Stimulated activated CD8-positive, alpha-beta memory T cell treated with anti-CD3 and anti-CD28 coated beads, Interleukin-2, amount 100 ng/mL, for 1 hour (primary cell): Measurements from ENCODE around the gene RSRC1.
"Not testable (repeated sequence)": the region's sequence is repeated elsewhere in the genome, so short reads cannot be mapped to it uniquely, and the experiment has no call there.

Experiments
- DNase-seq, 2 donors: peaks; one replicate each; pipeline ENCODE4 v3.0.0-alpha.2; 2020; ENCODE audit warnings: low read depth in 2 of 2

Gene RSRC1

GRCh38 chr3:158221426-158221825 is 111.5 kb downstream of the RSRC1 start:
- no peak for DNase-seq

- DNase-seq, result no peak
Observed at GRCh38 chr3:158226429-158226828, 116.5 kb downstream of the RSRC1 start.

GRCh38 chr3:158228942-158229341 is 119.1 kb downstream of the RSRC1 start:
- DNase-seq, result not testable (repeated sequence)

- DNase-seq, result no peak
Observed at GRCh38 chr3:158233791-158234190, 123.9 kb downstream of the RSRC1 start.

- DNase-seq, result no peak
Observed at GRCh38 chr3:158244274-158244673, 134.4 kb downstream of the RSRC1 start.

- no peak for DNase-seq
Observed at GRCh38 chr3:158247288-158247687, 137.4 kb downstream of the RSRC1 start.

- DNase-seq, result no peak
Observed at GRCh38 chr3:158248261-158248660, 138.4 kb downstream of the RSRC1 start.

- DNase-seq, result no peak
Observed at GRCh38 chr3:158249183-158249582, 139.3 kb downstream of the RSRC1 start.

- DNase-seq, result no peak
Observed at GRCh38 chr3:158258619-158259018, 148.7 kb downstream of the RSRC1 start.

GRCh38 chr3:158260392-158260791 is 150.5 kb downstream of the RSRC1 start:
- no peak for DNase-seq

GRCh38 chr3:158261371-158261991 is 151.6 kb downstream of the RSRC1 start:
- DNase-seq, result no peak

- DNase-seq, result no peak
Observed at GRCh38 chr3:158264894-158265293, 155.0 kb downstream of the RSRC1 start.

GRCh38 chr3:158267015-158267414 is 157.1 kb downstream of the RSRC1 start:
- DNase-seq, result no peak

- DNase-seq, result no peak
Observed at GRCh38 chr3:158269942-158270341, 160.1 kb downstream of the RSRC1 start.

- no peak for DNase-seq
Observed at GRCh38 chr3:158272081-158272480, 162.2 kb downstream of the RSRC1 start.

GRCh38 chr3:158273656-158274055 is 163.8 kb downstream of the RSRC1 start:
- DNase-seq, result no peak

- DNase-seq, result no peak
Observed at GRCh38 chr3:158278187-158278586, 168.3 kb downstream of the RSRC1 start.

- DNase-seq, result no peak
Observed at GRCh38 chr3:158279609-158280008, 169.7 kb downstream of the RSRC1 start.

GRCh38 chr3:158295771-158296170 is 185.9 kb downstream of the RSRC1 start:
- no peak for DNase-seq

- DNase-seq, result no peak
Observed at GRCh38 chr3:158297940-158298339, 188.1 kb downstream of the RSRC1 start.

- DNase-seq, result no peak
Observed at GRCh38 chr3:158308236-158308928, 198.5 kb downstream of the RSRC1 start.

GRCh38 chr3:158312560-158313141 is 202.8 kb downstream of the RSRC1 start:
- DNase-seq, result no peak

GRCh38 chr3:158313338-158313927 is 203.5 kb downstream of the RSRC1 start:
- no peak for DNase-seq
